ENCODE data around the gene MEI4. TPM values are rescaled to one million over a fixed set of nuclear protein-coding genes. Genes with fewer than 3 reads are reported as not detected.
"Not testable (repeated sequence)": the region's sequence is repeated elsewhere in the genome, so short reads cannot be mapped to it uniquely, and the experiment has no call there.

MEI4 gene
- total and polyA plus RNA-seq, 4 donors = not detected

GRCh38 chr6:77653816-77654215, 977 bp downstream of the MEI4 start:
- no peak overlapping the region for H3K4me3 ChIP-seq
- TF ChIP-seq, protein P1, sequence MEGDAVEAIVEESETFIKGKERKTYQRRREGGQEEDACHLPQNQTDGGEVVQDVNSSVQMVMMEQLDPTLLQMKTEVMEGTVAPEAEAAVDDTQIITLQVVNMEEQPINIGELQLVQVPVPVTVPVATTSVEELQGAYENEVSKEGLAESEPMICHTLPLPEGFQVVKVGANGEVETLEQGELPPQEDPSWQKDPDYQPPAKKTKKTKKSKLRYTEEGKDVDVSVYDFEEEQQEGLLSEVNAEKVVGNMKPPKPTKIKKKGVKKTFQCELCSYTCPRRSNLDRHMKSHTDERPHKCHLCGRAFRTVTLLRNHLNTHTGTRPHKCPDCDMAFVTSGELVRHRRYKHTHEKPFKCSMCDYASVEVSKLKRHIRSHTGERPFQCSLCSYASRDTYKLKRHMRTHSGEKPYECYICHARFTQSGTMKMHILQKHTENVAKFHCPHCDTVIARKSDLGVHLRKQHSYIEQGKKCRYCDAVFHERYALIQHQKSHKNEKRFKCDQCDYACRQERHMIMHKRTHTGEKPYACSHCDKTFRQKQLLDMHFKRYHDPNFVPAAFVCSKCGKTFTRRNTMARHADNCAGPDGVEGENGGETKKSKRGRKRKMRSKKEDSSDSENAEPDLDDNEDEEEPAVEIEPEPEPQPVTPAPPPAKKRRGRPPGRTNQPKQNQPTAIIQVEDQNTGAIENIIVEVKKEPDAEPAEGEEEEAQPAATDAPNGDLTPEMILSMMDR (IDR thresholded peaks at IDR 0.05; ENCODE audit: control extremely low read depth, extremely low read depth) = no peak
- no peak overlapping the region for H3K27ac ChIP-seq (ENCODE audit: low read depth in 1 of 2, low read length in 1 of 2)
- H3K36me3 ChIP-seq (ENCODE audit: control insufficient read depth in 4 of 4, insufficient read depth in 4 of 4, low read length in 4 of 4) = no peaks in the 10 kb centered on the region
- ATAC-seq (ENCODE audit: insufficient read depth, low FRiP score) = no peak
- no peak overlapping the region for H3K9ac ChIP-seq (ENCODE audit: insufficient read depth in 1 of 2, low read length in 2 of 2)
- DNase-seq = peak in 2 of 3 donors; percentile 51 to 60
- peaks cover 0 to 2% (median 0%) of the 10 kb centered on the region in 5 donors for H3K4me1 ChIP-seq (ENCODE audit: control insufficient read depth in 5 of 5, insufficient read depth in 5 of 5, low read length in 5 of 5)
- H3K27me3 ChIP-seq (ENCODE audit: control insufficient read depth in 3 of 3, insufficient read depth in 3 of 3, low read length in 2 of 3) = peaks cover 0 to 3% (median 0%) of the 10 kb centered on the region in 3 donors
- H3K9me3 ChIP-seq (ENCODE audit: control insufficient read depth in 4 of 4, insufficient read depth in 3 of 4, low read length in 3 of 4) = peaks cover 0 to 5% (median 0%) of the 10 kb centered on the region in 4 donors

DNA sequence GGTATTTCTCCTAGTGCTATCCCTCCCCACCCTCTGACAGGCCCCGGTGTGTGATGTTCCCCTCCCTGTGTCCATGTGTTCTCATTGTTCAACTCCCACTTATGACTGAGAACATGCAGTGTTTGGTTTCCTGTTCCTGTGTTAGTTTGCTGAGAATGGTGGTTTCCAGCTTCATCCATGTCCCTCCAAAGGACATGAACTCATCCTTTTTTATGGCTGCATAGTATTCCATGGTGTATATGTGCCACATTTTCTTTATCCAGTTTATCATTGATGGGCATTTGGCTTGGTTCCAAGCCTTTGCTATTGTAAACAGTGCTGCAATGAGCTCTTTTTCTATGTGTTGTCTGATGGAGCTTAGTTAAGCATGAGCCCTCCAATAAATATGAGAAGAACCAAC, 2.2 kb downstream of the MEI4 start:
- not testable (repeated sequence) for H3K4me1 ChIP-seq (ENCODE audit: control insufficient read depth in 5 of 5, insufficient read depth in 5 of 5, low read length in 5 of 5); H3K36me3 ChIP-seq (ENCODE audit: control insufficient read depth in 4 of 4, insufficient read depth in 4 of 4, low read length in 4 of 4); H3K9me3 ChIP-seq (ENCODE audit: control insufficient read depth in 4 of 4, insufficient read depth in 3 of 4, low read length in 3 of 4); DNase-seq; H3K4me3 ChIP-seq; H3K9ac ChIP-seq (ENCODE audit: insufficient read depth in 1 of 2, low read length in 2 of 2); H3K27ac ChIP-seq (ENCODE audit: low read depth in 1 of 2, low read length in 1 of 2); H3K27me3 ChIP-seq (ENCODE audit: control insufficient read depth in 3 of 3, insufficient read depth in 3 of 3, low read length in 2 of 3); ATAC-seq (ENCODE audit: insufficient read depth, low FRiP score)
- WGBS, 2 donors = 95 to 98% methylated on average over 1 of the region's 1 CpG

DNA sequence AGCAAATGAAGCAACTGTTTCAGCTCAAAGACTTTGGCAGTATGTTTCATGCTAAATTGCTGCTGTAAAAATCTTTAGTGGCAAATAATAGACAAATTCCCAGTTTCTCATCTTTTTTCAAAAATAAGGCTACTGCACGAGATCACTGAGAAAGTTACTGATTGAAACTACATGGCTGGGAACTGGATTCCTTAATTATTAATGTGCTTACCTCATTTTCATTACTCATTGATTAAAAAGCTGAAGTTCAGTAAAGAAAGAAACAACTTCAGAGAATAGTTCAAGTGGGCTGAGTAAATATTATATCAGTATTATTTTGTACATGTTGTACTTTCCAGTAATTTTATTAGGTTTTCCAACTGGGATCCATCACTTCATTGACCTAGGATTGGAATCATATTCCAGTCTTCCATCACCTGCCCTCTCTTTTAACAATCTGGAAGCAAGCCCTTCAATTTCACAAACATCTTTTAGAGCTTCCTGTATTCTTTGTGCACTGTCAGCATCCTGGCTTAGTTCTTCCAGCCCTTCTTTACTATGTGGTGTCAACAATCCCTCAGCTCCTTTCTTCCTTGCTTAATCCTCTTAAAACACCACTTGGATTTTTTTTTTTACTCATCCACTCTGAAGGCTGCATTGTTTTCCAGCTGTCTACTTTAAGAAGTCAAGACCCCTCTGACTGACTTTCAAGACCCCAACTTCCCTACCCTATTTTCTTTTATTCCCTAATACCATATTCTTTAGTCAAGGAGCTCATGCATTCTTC, 4.3 kb downstream of the MEI4 start:
- no peaks in the 10 kb centered on the region for H3K27me3 ChIP-seq (ENCODE audit: control insufficient read depth in 3 of 3, insufficient read depth in 3 of 3, low read length in 2 of 3)
- TF ChIP-seq, protein P1 (IDR thresholded peaks at IDR 0.05; ENCODE audit: control extremely low read depth, extremely low read depth) = no peak
- no peak for ATAC-seq (ENCODE audit: insufficient read depth, low FRiP score)
- H3K4me1 ChIP-seq (ENCODE audit: control insufficient read depth in 5 of 5, insufficient read depth in 5 of 5, low read length in 5 of 5) = peaks cover 0 to 2% (median 0%) of the 10 kb centered on the region in 5 donors
- DNase-seq = no peak
- no peaks in the 10 kb centered on the region for H3K36me3 ChIP-seq (ENCODE audit: control insufficient read depth in 4 of 4, insufficient read depth in 4 of 4, low read length in 4 of 4)
- H3K4me3 ChIP-seq = no peak overlapping the region
- H3K9ac ChIP-seq (ENCODE audit: insufficient read depth in 1 of 2, low read length in 2 of 2) = no peak overlapping the region
- WGBS, 2 donors = 56 to 83% methylated on average over 1 of the region's 1 CpG
- no peaks in the 10 kb centered on the region for H3K9me3 ChIP-seq (ENCODE audit: control insufficient read depth in 4 of 4, insufficient read depth in 3 of 4, low read length in 3 of 4)
- no peak overlapping the region for H3K27ac ChIP-seq (ENCODE audit: low read depth in 1 of 2, low read length in 1 of 2)

DNA sequence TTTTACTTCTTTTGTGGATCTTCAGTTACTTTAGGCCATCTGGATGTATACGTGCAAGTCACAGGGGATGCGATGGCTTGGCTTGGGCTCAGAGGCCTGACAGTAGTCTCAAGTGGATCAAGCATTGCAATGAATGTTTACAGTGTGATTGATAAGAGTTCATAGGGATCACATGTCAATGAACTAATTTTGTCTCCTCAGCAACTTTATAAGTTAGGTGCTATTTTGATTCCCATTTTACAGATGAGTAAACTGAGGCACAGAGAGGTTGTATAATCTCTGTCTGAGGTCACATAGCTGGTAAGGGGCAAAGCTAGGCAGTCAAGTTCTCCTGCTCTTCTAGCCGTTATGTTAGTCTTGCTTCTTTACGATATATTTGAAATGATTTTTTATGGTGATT, 13.5 kb downstream of the MEI4 start:
- Histone ChIP-seq H3K9me3 (ENCODE audit: control insufficient read depth in 4 of 4, insufficient read depth in 3 of 4, low read length in 3 of 4) (no peaks in the 10 kb centered on the region), H3K36me3 (ENCODE audit: control insufficient read depth in 4 of 4, insufficient read depth in 4 of 4, low read length in 4 of 4) (no peaks in the 10 kb centered on the region), H3K4me3 (no peak overlapping the region), H3K4me1 (ENCODE audit: control insufficient read depth in 5 of 5, insufficient read depth in 5 of 5, low read length in 5 of 5) (no peaks in the 10 kb centered on the region), H3K27ac (ENCODE audit: low read depth in 1 of 2, low read length in 1 of 2) (no peak overlapping the region), H3K27me3 (ENCODE audit: control insufficient read depth in 3 of 3, insufficient read depth in 3 of 3, low read length in 2 of 3) (no peaks in the 10 kb centered on the region), H3K9ac (ENCODE audit: insufficient read depth in 1 of 2, low read length in 2 of 2) (no peak overlapping the region)
- WGBS, 2 donors = 89 to 90% methylated on average over 4 of the region's 4 CpGs
- no peak for DNase-seq
- TF ChIP-seq, protein P1 (IDR thresholded peaks at IDR 0.05; ENCODE audit: control extremely low read depth, extremely low read depth) = no peak
- no peak for ATAC-seq (ENCODE audit: insufficient read depth, low FRiP score)

All from lung (tissue), 12 donors.